Measurements from ENCODE around the gene TRAPPC14.

DNA sequence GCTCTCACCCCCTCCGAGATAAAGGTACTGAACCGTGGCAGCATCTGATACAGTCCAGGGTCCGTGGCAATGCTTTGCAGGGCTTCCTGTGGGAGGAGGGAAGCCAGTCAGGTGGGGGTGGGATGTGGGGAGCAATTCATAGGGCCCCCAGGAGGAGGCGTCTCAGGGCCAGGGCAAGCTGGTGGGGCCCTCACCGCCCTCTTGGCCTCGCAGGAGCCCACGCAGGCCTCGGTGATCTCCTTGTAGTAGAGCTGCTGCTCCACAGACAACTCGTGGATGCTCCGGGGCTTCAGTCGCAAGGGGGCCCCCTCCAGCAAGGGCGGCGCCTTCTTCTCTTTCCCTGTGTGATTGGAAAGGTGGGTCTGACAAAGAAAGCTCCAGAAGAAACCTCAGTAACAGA, 46.6 kb downstream of the TRAPPC14 start:
- TF ChIP-seq, protein P1, sequence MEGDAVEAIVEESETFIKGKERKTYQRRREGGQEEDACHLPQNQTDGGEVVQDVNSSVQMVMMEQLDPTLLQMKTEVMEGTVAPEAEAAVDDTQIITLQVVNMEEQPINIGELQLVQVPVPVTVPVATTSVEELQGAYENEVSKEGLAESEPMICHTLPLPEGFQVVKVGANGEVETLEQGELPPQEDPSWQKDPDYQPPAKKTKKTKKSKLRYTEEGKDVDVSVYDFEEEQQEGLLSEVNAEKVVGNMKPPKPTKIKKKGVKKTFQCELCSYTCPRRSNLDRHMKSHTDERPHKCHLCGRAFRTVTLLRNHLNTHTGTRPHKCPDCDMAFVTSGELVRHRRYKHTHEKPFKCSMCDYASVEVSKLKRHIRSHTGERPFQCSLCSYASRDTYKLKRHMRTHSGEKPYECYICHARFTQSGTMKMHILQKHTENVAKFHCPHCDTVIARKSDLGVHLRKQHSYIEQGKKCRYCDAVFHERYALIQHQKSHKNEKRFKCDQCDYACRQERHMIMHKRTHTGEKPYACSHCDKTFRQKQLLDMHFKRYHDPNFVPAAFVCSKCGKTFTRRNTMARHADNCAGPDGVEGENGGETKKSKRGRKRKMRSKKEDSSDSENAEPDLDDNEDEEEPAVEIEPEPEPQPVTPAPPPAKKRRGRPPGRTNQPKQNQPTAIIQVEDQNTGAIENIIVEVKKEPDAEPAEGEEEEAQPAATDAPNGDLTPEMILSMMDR (IDR thresholded peaks at IDR 0.05), result no peak
- no peak for TF ChIP-seq POLR2A (IDR thresholded peaks at IDR 0.05)
